Thoracic aorta (tissue), 2 donors: ENCODE measurements around the gene ITIH3. TPM values are rescaled to one million over a fixed set of nuclear protein-coding genes. Genes with fewer than 3 reads are reported as not detected.
"Not testable (repeated sequence)": the region's sequence is repeated elsewhere in the genome, so short reads cannot be mapped to it uniquely, and the experiment has no call there.

Experiments
- ATAC-seq: fragments of 150-250 bp; one replicate; pipeline ENCODE4 v1.8.0; 2017; ENCODE audit warnings: low read depth; ENCODE audit not compliant: insufficient number of reproducible peaks, low FRiP score
- DNase-seq: peaks from one replicate; pipeline ENCODE4 v3.0.0-alpha.2; 2020; ENCODE audit warnings: low spot score
- H3K27ac ChIP-seq, 2 donors: fragments of 200-600 bp; sonication (generic); 1 replicate in 1 of 2; 2 replicates in 1 of 2; pipeline ENCODE4 v1.5.1; 2016; ENCODE audit warnings: mild to moderate bottlenecking in 2 of 2, moderate library complexity in 2 of 2
- H3K27me3 ChIP-seq: fragments of 200-600 bp; sonication (generic); replicated peaks from 2 replicates; pipeline ENCODE4 v1.6.0; 2016; ENCODE audit warnings: mild to moderate bottlenecking; ENCODE audit not compliant: insufficient read depth
- H3K36me3 ChIP-seq: fragments of 200-600 bp; sonication (generic); one replicate; pipeline ENCODE4 v1.5.1; 2016
- H3K4me1 ChIP-seq, 2 donors: fragments of 200-600 bp; sonication (generic); 1 replicate in 1 of 2; 2 replicates in 1 of 2; pipeline versions ENCODE4 v1.5.1 to v1.6.0; 2016; ENCODE audit warnings: low read depth in 2 of 2, mild to moderate bottlenecking in 1 of 2; ENCODE audit not compliant: control insufficient read depth in 1 of 2
- H3K4me3 ChIP-seq: fragments of 200-600 bp; sonication (generic); 2 replicates; pipeline ENCODE4 v1.5.1; 2016; ENCODE audit warnings: mild to moderate bottlenecking
- H3K9me3 ChIP-seq: fragments of 200-600 bp; sonication (generic); 2 replicates; pipeline ENCODE4 v1.5.1; 2016
- total RNA-seq, 2 donors: library from RNA; depleted of rRNA; stranded (reverse); fragments of >200 nt; gene quantifications; one replicate each; pipeline versions ENCODE4 v1.1.0 to v1.2.3, GENCODE V29; 2016
- TF ChIP-seq, protein P1 (sequence below): fragments of 200-600 bp; sonication (generic); IDR thresholded peaks from one replicate; pipeline ENCODE4 v1.5.1; 2019; ENCODE audit warnings: antibody characterized with exemption

The ITIH3 gene
- total RNA-seq, 2 donors from 2014 or later, result 2.6 to 14.2 TPM

DNA sequence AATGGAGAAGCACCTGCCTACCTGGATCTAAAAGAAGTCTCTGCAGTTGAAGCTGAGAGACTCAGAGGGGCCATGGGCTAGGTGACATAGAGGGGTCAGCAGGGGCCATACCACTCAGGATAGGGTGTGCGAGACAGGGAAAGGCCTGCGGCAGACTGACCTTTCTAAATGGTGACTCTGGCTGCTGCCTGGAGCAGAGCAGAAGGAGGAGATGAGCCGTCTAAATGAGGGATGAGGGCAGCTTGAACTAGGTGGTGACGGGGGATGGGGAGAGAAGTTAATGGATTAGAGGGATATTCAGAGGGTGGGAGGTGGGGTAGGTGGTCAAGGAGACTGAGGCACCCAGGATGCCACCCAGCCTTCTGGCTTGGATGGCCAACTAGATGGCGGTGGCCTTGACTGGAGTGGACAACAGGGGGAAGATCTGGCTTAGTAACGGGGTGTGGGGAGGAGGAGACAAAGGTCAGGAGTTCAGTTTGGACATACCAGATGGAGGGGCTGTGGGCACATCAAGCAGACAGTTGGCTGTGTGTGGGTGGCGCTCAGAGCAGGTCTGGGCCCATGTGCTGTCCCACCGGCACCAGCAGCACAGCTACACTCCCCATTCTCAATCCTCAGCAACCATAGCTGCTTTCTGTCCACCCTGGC, 20.4 kb upstream of the ITIH3 start:
- Histone ChIP-seq H3K4me3 (no peak overlapping the region), H3K27ac (no peak overlapping the region), H3K27me3 (no peaks in the 10 kb centered on the region), H3K36me3 (no peaks in the 10 kb centered on the region), H3K4me1 (peaks cover 9 to 13% of the 10 kb centered on the region in 2 donors), H3K9me3 (no peaks in the 10 kb centered on the region)
- TF ChIP-seq, protein P1, sequence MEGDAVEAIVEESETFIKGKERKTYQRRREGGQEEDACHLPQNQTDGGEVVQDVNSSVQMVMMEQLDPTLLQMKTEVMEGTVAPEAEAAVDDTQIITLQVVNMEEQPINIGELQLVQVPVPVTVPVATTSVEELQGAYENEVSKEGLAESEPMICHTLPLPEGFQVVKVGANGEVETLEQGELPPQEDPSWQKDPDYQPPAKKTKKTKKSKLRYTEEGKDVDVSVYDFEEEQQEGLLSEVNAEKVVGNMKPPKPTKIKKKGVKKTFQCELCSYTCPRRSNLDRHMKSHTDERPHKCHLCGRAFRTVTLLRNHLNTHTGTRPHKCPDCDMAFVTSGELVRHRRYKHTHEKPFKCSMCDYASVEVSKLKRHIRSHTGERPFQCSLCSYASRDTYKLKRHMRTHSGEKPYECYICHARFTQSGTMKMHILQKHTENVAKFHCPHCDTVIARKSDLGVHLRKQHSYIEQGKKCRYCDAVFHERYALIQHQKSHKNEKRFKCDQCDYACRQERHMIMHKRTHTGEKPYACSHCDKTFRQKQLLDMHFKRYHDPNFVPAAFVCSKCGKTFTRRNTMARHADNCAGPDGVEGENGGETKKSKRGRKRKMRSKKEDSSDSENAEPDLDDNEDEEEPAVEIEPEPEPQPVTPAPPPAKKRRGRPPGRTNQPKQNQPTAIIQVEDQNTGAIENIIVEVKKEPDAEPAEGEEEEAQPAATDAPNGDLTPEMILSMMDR, result no peak
- DNase-seq (no peak), ATAC-seq (no peak)

- Histone ChIP-seq H3K36me3 (no peaks in the 10 kb centered on the region), H3K4me3 (no peak overlapping the region), H3K9me3 (no peaks in the 10 kb centered on the region), H3K4me1 (peaks cover 0 to 6% of the 10 kb centered on the region in 2 donors), H3K27me3 (no peaks in the 10 kb centered on the region), H3K27ac (no peak overlapping the region)
- TF ChIP-seq, protein P1, result no peak
- ATAC-seq, result no peak
- no peak for DNase-seq
Measured at GRCh38 chr3:52774901-52775864, 19.4 kb upstream of the ITIH3 start.

DNA sequence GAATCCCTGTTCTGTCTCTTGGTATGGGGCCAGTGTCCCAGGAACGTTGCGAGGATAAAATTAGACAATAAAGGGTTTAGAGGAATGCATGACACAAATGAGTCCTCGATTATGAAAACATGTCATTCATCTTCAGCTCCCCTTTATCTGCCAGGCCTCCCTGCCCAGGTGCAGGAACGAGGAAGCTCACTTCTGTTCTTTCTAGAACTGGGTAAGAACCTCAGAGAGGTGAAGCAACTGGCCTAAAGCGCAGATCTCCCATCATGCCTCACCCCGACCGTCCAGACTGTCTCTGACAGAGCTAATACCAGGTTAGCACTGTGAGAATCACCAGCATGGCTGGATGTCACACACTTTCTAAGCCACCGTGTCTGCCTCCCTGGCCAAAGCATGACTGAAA, 18.7 kb upstream of the ITIH3 start:
- no peak for ATAC-seq
- no peak overlapping the region for H3K4me3 ChIP-seq
- peaks cover 0 to 6% of the 10 kb centered on the region in 2 donors for H3K4me1 ChIP-seq
- TF ChIP-seq, protein P1, result no peak
- no peak for DNase-seq
- no peak overlapping the region for H3K27ac ChIP-seq
- no peaks in the 10 kb centered on the region for H3K27me3 ChIP-seq
- H3K36me3 ChIP-seq, result no peaks in the 10 kb centered on the region
- no peaks in the 10 kb centered on the region for H3K9me3 ChIP-seq

GRCh38 chr3:52776486-52776885, 18.1 kb upstream of the ITIH3 start:
- not testable (repeated sequence) for H3K36me3 ChIP-seq, DNase-seq, H3K27me3 ChIP-seq, H3K4me3 ChIP-seq, H3K27ac ChIP-seq, H3K9me3 ChIP-seq, ATAC-seq, H3K4me1 ChIP-seq

GRCh38 chr3:52777127-52777958, 17.3 kb upstream of the ITIH3 start, which contains the start of gene ITIH1:
TSS of gene ITIH1 (plus strand) at chr3:52777599. CDS start at chr3:52777616, 17 bp downstream.
- no peaks in the 10 kb centered on the region for H3K36me3 ChIP-seq
- TF ChIP-seq, protein P1, result no peak
- DNase-seq (no peak), ATAC-seq (no peak)
- H3K27ac ChIP-seq, result no peak within 1 kb of the TSS
- H3K9me3 ChIP-seq, result no peaks in the 10 kb centered on the region
- H3K4me1 ChIP-seq, result no peaks in the 10 kb centered on the region
- no peak within 1 kb of the TSS for H3K4me3 ChIP-seq
- no peaks in the 10 kb centered on the region for H3K27me3 ChIP-seq
